Peyer's patch (tissue), 4 donors: ENCODE data around the gene EDC3. TPM values are rescaled to one million over a fixed set of nuclear protein-coding genes. Genes with fewer than 3 reads are reported as not detected.

Experiments used
- DNase-seq, 3 donors: peaks; one replicate each; pipeline ENCODE4 v3.0.0-alpha.2; 2017 to 2019
- H3K27ac ChIP-seq, 4 donors: fragments of 200-600 bp; sonication (generic); one replicate each; pipeline ENCODE4 v1.5.1; 2016 to 2019
- H3K27me3 ChIP-seq, 2 donors: fragments of 200-600 bp; sonication (generic); one replicate each; pipeline ENCODE4 v1.5.1; 2019
- H3K36me3 ChIP-seq, 3 donors: fragments of 200-600 bp; sonication (generic); one replicate each; pipeline ENCODE4 v1.5.1; 2016 to 2019
- H3K4me1 ChIP-seq, 4 donors: fragments of 200-600 bp; sonication (generic); one replicate each; pipeline ENCODE4 v1.5.1; 2016 to 2019
- H3K4me3 ChIP-seq, 4 donors: fragments of 200-600 bp; sonication (generic); 1 replicate in 3 of 4; 2 replicates in 1 of 4; pipeline ENCODE4 v1.5.1; 2016 to 2019; ENCODE audit warnings: mild to moderate bottlenecking in 1 of 4
- H3K9me3 ChIP-seq, 4 donors: fragments of 200-600 bp; sonication (generic); one replicate each; pipeline ENCODE4 v1.5.1; 2016 to 2019; ENCODE audit warnings: mild to moderate bottlenecking in 1 of 4
- POLR2A ChIP-seq, 2 donors: fragments of 450-650 bp; IDR thresholded peaks; one replicate each; pipeline ENCODE4 v1.5.1; 2017; ENCODE audit warnings: antibody characterized with exemption in 2 of 2, mild to moderate bottlenecking in 2 of 2, moderate library complexity in 2 of 2
- total RNA-seq, 4 donors: library from RNA; depleted of rRNA; stranded (reverse); fragments of >200 nt; gene quantifications; one replicate each; pipeline ENCODE4 v1.1.0, GENCODE V29; 2016
- TF ChIP-seq, protein P1 (sequence below), 6 experiments: fragments of 450-650 bp in 4 of 6; fragments of 200-600 bp in 2 of 6; sonication (generic) in 1 of 6; IDR thresholded peaks; one replicate each; pipeline ENCODE4 v1.5.1; 2017 to 2019; ENCODE audit warnings: antibody characterized with exemption in 6 of 6, mild to moderate bottlenecking in 3 of 6, moderate library complexity in 1 of 6

Gene EDC3
- total RNA-seq, 4 donors from 2014 or later, result 23.5 to 43.7 (median 32.2) TPM

DNA sequence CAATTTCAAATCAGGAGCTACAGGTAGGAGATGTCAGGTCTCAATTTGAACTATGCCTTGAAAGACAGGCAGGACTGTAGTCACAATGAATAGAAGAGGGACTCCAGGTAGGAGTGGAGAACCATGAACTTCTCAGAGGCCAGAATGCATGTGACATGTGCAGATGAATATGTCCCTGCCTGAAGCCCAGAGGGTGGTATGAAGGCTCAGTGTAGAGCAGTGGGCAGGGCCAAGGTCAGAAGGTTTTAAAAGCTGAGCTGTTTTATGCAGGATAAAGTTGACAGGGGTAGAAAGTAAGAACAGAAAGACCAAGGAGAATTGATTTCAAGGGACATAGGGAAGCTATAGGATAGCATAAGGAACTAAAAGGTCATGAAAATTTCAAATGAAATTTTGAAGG is 49.3 kb downstream of the EDC3 start:
- Histone ChIP-seq H3K4me3 (no peak overlapping the region), H3K4me1 (peaks cover 0 to 24% (median 5%) of the 10 kb centered on the region in 4 donors), H3K27me3 (no peaks in the 10 kb centered on the region), H3K36me3 (no peaks in the 10 kb centered on the region), H3K9me3 (no peaks in the 10 kb centered on the region), H3K27ac (no peak overlapping the region)
- TF ChIP-seq POLR2A (IDR thresholded peaks at IDR 0.05), result no peak
- TF ChIP-seq, protein P1, sequence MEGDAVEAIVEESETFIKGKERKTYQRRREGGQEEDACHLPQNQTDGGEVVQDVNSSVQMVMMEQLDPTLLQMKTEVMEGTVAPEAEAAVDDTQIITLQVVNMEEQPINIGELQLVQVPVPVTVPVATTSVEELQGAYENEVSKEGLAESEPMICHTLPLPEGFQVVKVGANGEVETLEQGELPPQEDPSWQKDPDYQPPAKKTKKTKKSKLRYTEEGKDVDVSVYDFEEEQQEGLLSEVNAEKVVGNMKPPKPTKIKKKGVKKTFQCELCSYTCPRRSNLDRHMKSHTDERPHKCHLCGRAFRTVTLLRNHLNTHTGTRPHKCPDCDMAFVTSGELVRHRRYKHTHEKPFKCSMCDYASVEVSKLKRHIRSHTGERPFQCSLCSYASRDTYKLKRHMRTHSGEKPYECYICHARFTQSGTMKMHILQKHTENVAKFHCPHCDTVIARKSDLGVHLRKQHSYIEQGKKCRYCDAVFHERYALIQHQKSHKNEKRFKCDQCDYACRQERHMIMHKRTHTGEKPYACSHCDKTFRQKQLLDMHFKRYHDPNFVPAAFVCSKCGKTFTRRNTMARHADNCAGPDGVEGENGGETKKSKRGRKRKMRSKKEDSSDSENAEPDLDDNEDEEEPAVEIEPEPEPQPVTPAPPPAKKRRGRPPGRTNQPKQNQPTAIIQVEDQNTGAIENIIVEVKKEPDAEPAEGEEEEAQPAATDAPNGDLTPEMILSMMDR (IDR thresholded peaks at IDR 0.05), result no peak
- DNase-seq, result no peak

DNA sequence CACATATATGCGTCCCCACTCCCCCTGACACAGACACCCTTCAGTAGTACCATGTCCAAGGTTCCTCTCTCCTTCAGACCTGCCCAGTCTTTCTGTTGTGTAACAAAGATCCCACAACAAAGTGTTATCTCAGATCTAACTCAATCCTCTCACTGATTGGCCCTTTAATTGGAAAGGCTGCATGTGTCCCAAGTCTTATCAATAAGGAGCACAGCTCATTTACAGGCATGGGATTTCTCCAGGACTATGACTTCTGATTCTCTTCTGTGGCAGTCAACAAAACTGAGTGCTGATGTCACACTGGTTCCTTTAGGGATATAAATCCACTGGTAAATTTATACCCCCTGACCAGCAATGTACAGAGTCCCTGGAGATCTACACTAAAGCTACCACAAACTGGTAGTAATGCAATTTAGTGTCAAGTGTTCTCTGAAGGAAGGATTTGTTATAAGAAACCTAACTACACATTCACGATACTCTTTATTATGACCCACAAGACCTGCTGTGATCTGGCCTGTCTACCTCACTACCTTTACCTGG is 52.1 kb downstream of the EDC3 start:
- no peak for DNase-seq
- Histone ChIP-seq H3K4me3 (no peak overlapping the region), H3K27me3 (no peaks in the 10 kb centered on the region), H3K9me3 (no peaks in the 10 kb centered on the region), H3K27ac (peak overlapping the region in 3 of 4 donors; percentile 2 to 83 (median 64)), H3K36me3 (peaks cover 0 to 22% (median 0%) of the 10 kb centered on the region in 3 donors), H3K4me1 (peaks cover 0 to 24% (median 5%) of the 10 kb centered on the region in 4 donors)
- TF ChIP-seq, protein P1 (IDR thresholded peaks at IDR 0.05), result no peak
- no peak for TF ChIP-seq POLR2A (IDR thresholded peaks at IDR 0.05)

DNA sequence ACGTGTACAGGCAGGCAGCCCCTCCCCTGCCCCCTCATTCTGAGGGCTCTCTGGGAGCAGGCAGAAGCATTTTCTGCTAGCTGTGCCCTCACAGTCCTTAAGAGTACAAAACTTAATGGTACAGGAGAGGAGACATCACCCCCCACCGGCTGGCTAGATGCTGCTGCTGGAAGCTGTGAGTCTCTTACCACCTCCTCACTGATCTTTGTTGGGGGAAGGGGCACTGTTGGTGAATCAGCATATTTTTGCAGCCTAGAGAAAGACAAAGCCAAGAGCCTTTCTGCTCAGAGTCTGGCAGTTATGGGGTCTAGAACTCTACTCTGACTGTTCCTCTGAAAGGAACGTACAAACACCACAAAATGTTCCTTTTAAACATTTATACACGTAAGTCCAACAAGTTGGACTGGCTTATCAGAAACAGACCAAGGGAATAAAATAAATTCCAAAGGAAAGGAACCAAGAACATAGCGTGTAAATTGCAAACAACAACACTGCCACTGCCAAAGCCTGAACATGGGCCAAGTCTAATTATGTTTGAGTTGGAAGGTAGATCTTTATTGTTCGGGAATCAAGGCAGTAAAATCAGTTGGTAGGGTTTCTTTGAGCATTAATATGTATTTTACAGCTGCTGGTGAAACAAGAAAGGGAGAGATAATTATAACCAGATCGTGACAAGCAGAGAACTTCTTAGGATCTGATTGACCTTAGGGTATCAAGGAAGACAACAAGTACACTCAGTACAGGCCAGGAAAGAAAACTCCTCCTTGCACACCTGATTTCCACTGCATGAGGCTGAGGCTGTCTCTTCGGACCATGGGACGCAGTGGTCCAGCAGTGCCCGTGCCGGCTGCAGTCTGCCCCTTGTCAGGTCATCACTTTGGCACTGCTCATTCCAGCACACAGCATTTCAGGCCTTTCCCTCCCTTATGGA is 52.8 kb downstream of the EDC3 start:
- no peaks in the 10 kb centered on the region for H3K9me3 ChIP-seq
- H3K27me3 ChIP-seq, result no peaks in the 10 kb centered on the region
- peak in 1 of 2 donors; percentile 11 for TF ChIP-seq POLR2A (IDR thresholded peaks at IDR 0.05)
- TF ChIP-seq, protein P1 (IDR thresholded peaks at IDR 0.05), result no peak
- peak overlapping the region in 3 of 4 donors; percentile 37 to 83 (median 64) for H3K27ac ChIP-seq
- no peak overlapping the region for H3K4me3 ChIP-seq
- peaks cover 0 to 24% (median 5%) of the 10 kb centered on the region in 4 donors for H3K4me1 ChIP-seq
- DNase-seq, result no peak
- peaks cover 0 to 27% (median 0%) of the 10 kb centered on the region in 3 donors for H3K36me3 ChIP-seq

DNA sequence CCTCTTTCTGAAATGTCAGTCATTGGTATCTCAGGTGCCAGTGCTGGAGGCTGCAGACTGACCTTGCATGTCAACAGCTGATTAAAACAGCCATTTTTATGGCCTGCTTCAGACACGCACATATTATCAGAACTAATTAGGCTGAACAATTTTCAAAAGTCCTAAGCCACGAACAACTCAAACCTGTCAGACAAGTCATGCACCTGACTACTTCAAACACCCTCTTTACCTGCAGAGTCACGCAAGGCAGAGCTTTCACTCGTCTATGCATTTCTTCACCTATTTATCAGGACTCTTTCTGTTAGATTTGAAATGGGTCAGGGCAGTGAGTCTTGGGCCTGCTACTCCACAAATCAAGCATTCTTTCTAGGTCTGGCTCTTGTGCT is 53.5 kb downstream of the EDC3 start:
- H3K4me3 ChIP-seq, result no peak overlapping the region

DNA sequence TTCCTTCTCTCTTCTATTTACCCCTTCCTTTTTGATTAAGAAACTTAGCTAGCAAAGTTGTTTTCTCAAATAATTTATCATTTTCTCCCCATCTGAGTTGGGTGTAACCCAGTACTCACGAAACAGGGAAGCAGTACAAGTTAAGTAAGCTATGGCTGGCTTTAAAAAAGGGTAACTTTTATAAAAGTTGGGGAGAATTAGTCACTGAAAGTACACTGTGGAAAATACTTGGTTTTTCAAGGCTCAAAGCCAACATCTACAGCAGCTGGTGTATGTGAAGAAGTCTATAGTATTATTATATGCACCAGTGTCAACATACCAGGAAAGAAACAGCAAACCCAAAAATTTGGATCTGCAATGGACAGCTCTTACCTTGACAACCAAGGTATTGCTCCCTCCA is 54.7 kb downstream of the EDC3 start:
- H3K4me3 ChIP-seq, result no peak overlapping the region
- H3K4me1 ChIP-seq, result peaks cover 0 to 24% (median 5%) of the 10 kb centered on the region in 4 donors
- peak overlapping the region in 1 of 4 donors; percentile 83 for H3K27ac ChIP-seq
- H3K27me3 ChIP-seq, result no peaks in the 10 kb centered on the region
- no peaks in the 10 kb centered on the region for H3K9me3 ChIP-seq
- TF ChIP-seq, protein P1 (IDR thresholded peaks at IDR 0.05), result no peak
- no peak for TF ChIP-seq POLR2A (IDR thresholded peaks at IDR 0.05)
- peaks cover 0 to 45% (median 0%) of the 10 kb centered on the region in 3 donors for H3K36me3 ChIP-seq
- no peak for DNase-seq

More for the DNA sequence above, 53.5 kb downstream of the EDC3 start:
- Histone ChIP-seq H3K27ac (peak overlapping the region in 3 of 4 donors; percentile 37 to 83 (median 64)), H3K4me1 (peaks cover 0 to 24% (median 5%) of the 10 kb centered on the region in 4 donors), H3K36me3 (peaks cover 0 to 33% (median 0%) of the 10 kb centered on the region in 3 donors), H3K9me3 (no peaks in the 10 kb centered on the region), H3K27me3 (no peaks in the 10 kb centered on the region)
- no peak for TF ChIP-seq POLR2A (IDR thresholded peaks at IDR 0.05)
- TF ChIP-seq, protein P1 (IDR thresholded peaks at IDR 0.05), result no peak
- no peak for DNase-seq
